ENCODE results near the gene KIRREL3.

Gene KIRREL3

GRCh38 chr11:126548581-126549550 is 451.7 kb downstream of the KIRREL3 start:
- no peak for DNase-seq

- DNase-seq, result no peak
Measured at GRCh38 chr11:126547691-126548090, 452.9 kb downstream of the KIRREL3 start.

GRCh38 chr11:126547161-126547560 is 453.4 kb downstream of the KIRREL3 start:
- no peak for DNase-seq

GRCh38 chr11:126546694-126547093 is 453.9 kb downstream of the KIRREL3 start:
- DNase-seq, result no peak

- no peak for DNase-seq
Measured at GRCh38 chr11:126546191-126546590, 454.4 kb downstream of the KIRREL3 start.

GRCh38 chr11:126545057-126545555 is 455.5 kb downstream of the KIRREL3 start:
- DNase-seq, result no peak

GRCh38 chr11:126544108-126545056 is 456.2 kb downstream of the KIRREL3 start:
- no peak for DNase-seq

GRCh38 chr11:126543691-126544090 is 456.9 kb downstream of the KIRREL3 start:
- DNase-seq, result no peak

GRCh38 chr11:126542334-126543015 is 458.1 kb downstream of the KIRREL3 start:
- DNase-seq, result peak; percentile 68

GRCh38 chr11:126538071-126538470 is 462.5 kb downstream of the KIRREL3 start:
- DNase-seq, result no peak

GRCh38 chr11:126537492-126537891 is 463.1 kb downstream of the KIRREL3 start:
- DNase-seq, result peak; percentile 82

GRCh38 chr11:126534141-126534805 is 466.3 kb downstream of the KIRREL3 start:
- DNase-seq, result no peak

GRCh38 chr11:126533560-126533959 is 467.0 kb downstream of the KIRREL3 start:
- DNase-seq, result no peak

GRCh38 chr11:126530416-126530815 is 470.2 kb downstream of the KIRREL3 start:
- DNase-seq, result no peak

GRCh38 chr11:126529037-126529436 is 471.5 kb downstream of the KIRREL3 start:
- DNase-seq, result no peak

- no peak for DNase-seq
Measured at GRCh38 chr11:126528075-126528474, 472.5 kb downstream of the KIRREL3 start.

GRCh38 chr11:126527651-126528050 is 472.9 kb downstream of the KIRREL3 start:
- DNase-seq, result no peak

- DNase-seq, result no peak
Measured at GRCh38 chr11:126526471-126526870, 474.1 kb downstream of the KIRREL3 start.

- DNase-seq, result no peak
Measured at GRCh38 chr11:126525702-126526101, 474.9 kb downstream of the KIRREL3 start.

GRCh38 chr11:126525216-126525615 is 475.4 kb downstream of the KIRREL3 start:
- no peak for DNase-seq

- DNase-seq, result no peak
Measured at GRCh38 chr11:126523441-126524205, 476.9 kb downstream of the KIRREL3 start.

Measured in NCI-H526 treated with DMSO at 0.1 percent for 48 hours (cell line).